K562 (cell line): ENCODE measurements around the gene IPPK. TPM values are rescaled to one million over a fixed set of nuclear protein-coding genes. Genes with fewer than 3 reads are reported as not detected.

Source experiments
- DACH1 ChIP-seq: fragments of 450-650 bp; IDR thresholded peaks from 2 replicates; pipeline ENCODE4 v1.6.1; 2018; ENCODE audit not compliant: partially characterized antibody
- DPF2 ChIP-seq: fragments of 450-650 bp; IDR thresholded peaks from 2 replicates; pipeline ENCODE4 v1.6.1; 2016
- ELF2 ChIP-seq: fragments of 250-450 bp; sonication (Bioruptor Pico); IDR thresholded peaks from 2 replicates; pipeline ENCODE4 v1.5.0; 2021; ENCODE audit warnings: mild to moderate bottlenecking
- ETV5 ChIP-seq: sonication (generic); formaldehyde crosslinking; IDR thresholded peaks from 2 replicates; pipeline ENCODE4 v1.4.0; 2020; ENCODE audit warnings: low read depth, mild to moderate bottlenecking, missing genetic modification reagents
- GATAD2A ChIP-seq: fragments of 450-650 bp; IDR thresholded peaks from 2 replicates; pipeline ENCODE4 v1.6.1; 2017
- HCFC1 ChIP-seq: IDR thresholded peaks from 2 replicates; pipeline ENCODE4 v1.6.1; 2012; ENCODE audit warnings: low read depth, low read length, improper control_type of control experiment
- HMG20A ChIP-seq: fragments of 450-650 bp; formaldehyde crosslinking; conservative IDR thresholded peaks from 2 replicates; pipeline ENCODE4 v1.4.0; 2020; ENCODE audit warnings: mild to moderate bottlenecking, mixed read lengths
- KHSRP ChIP-seq: fragments of 450-650 bp; IDR thresholded peaks from 2 replicates; pipeline ENCODE4 v1.6.1; 2017
- NR1H2 ChIP-seq: sonication (generic); formaldehyde crosslinking; IDR thresholded peaks from 2 replicates; pipeline ENCODE4 v1.4.0; 2020; ENCODE audit warnings: mild to moderate bottlenecking, missing genetic modification reagents
- PCBP1 ChIP-seq: fragments of 200-400 bp; formaldehyde crosslinking; IDR thresholded peaks from 2 replicates; pipeline ENCODE4 v1.6.1; 2018; ENCODE audit warnings: mild to moderate bottlenecking, low read depth, low read length; ENCODE audit not compliant: poor library complexity, severe bottlenecking
- PHB2 ChIP-seq: fragments of 450-650 bp; IDR thresholded peaks from 2 replicates; pipeline ENCODE4 v1.6.1; 2017; ENCODE audit warnings: low read depth
- SMAD1 ChIP-seq: fragments of 150-350 bp; IDR thresholded peaks from 2 replicates; pipeline ENCODE4 v1.6.1; 2014; ENCODE audit warnings: low read length, low read depth; ENCODE audit not compliant: partially characterized antibody
- SREBF2 ChIP-seq: sonication (generic); formaldehyde crosslinking; IDR thresholded peaks from 2 replicates; pipeline ENCODE4 v1.4.0; 2020; ENCODE audit warnings: mild to moderate bottlenecking, missing genetic modification reagents
- SRSF3 ChIP-seq: fragments of 200-400 bp; formaldehyde crosslinking; IDR thresholded peaks from 2 replicates; pipeline ENCODE4 v1.6.1; 2016; ENCODE audit warnings: mild to moderate bottlenecking, low read length, moderate library complexity; ENCODE audit not compliant: insufficient read depth
- SUPT5H ChIP-seq: fragments of 450-650 bp; IDR thresholded peaks from 2 replicates; pipeline ENCODE4 v1.6.1; 2016
- TAF7 ChIP-seq: fragments of 450-650 bp; IDR thresholded peaks from 2 replicates; pipeline ENCODE4 v1.6.1; 2016; ENCODE audit warnings: missing genetic modification characterization, missing compliant biosample characterization
- ZBED1 ChIP-seq: IDR thresholded peaks from 2 replicates; pipeline ENCODE4 v1.6.1; 2014
- ZFX ChIP-seq: sonication (generic); formaldehyde crosslinking; IDR thresholded peaks from 2 replicates; pipeline ENCODE4 v1.8.0; 2022; ENCODE audit warnings: mild to moderate bottlenecking, missing genetic modification reagents, moderate library complexity
- ZNF431 ChIP-seq: sonication (generic); formaldehyde crosslinking; IDR thresholded peaks from 2 replicates; pipeline ENCODE4 v1.8.0; 2022; ENCODE audit warnings: mild to moderate bottlenecking, missing genetic modification reagents
- ZNF57 ChIP-seq: fragments of 450-650 bp; formaldehyde crosslinking; IDR thresholded peaks from 2 replicates; pipeline ENCODE4 v1.4.0; 2020; ENCODE audit warnings: mild to moderate bottlenecking, moderate library complexity
- ZZZ3 ChIP-seq: fragments of 450-650 bp; IDR thresholded peaks from 2 replicates; pipeline ENCODE4 v1.6.1; 2016; ENCODE audit warnings: antibody characterized with exemption, mild to moderate bottlenecking, moderate library complexity
- polyA plus RNA-seq, 8 experiments: library from polyadenylated mRNA; depleted of rRNA in 4 of 8; stranded (reverse) in 5 of 8; unstranded in 3 of 8; fragments of >200 nt; fragmentation: Nextera tagmentation in 2 of 8; fragmentation: Illumina TruSeq in 1 of 8; extraction: Ambion mirVana in 2 of 8; extraction: Trizol in 1 of 8; gene quantifications; 2 replicates each; pipeline versions ENCODE4 v1.2.1 to v1.2.3, GENCODE V29; 2011 to 2014; ENCODE audit warnings: inconsistent platforms in 1 of 8, missing spikeins in 1 of 8
- total RNA-seq, 7 experiments: library from RNA; depleted of rRNA in 6 of 7; stranded (reverse); fragments of >200 nt in 6 of 7; fragmentation: Illumina TruSeq in 2 of 7; extraction: Trizol in 2 of 7; gene quantifications; 2 replicates each; pipeline versions ENCODE4 v1.2.1 to v1.2.3, GENCODE V29; 2011 to 2021; ENCODE audit warnings: low replicate concordance in 1 of 7
- TF ChIP-seq, protein P1 (sequence below): sonication (generic); formaldehyde crosslinking; IDR thresholded peaks from 2 replicates; pipeline ENCODE4 v1.8.1; 2023; ENCODE audit warnings: mild to moderate bottlenecking, missing genetic modification reagents
- TF ChIP-seq, protein P2 (sequence below): IDR thresholded peaks from 2 replicates; pipeline ENCODE4 v1.6.1; 2016; ENCODE audit warnings: missing genetic modification characterization, missing compliant biosample characterization
- TF ChIP-seq, protein P3 (sequence below), 3 experiments: fragments of 200-800 bp in 1 of 3; fragments of 250-450 bp in 1 of 3; fragments of 450-650 bp in 1 of 3; sonication (Bioruptor Pico) in 1 of 3; sonication (Bioruptor generic) in 1 of 3; formaldehyde crosslinking in 1 of 3; IDR thresholded peaks; 2 replicates each; pipeline versions ENCODE4 v1.6.1 to v1.8.0; 2016 to 2022; ENCODE audit warnings: mild to moderate bottlenecking in 2 of 3, missing genetic modification characterization in 2 of 3, missing compliant biosample characterization in 1 of 3, moderate library complexity in 1 of 3

IPPK gene
- total and polyA plus RNA-seq, 9 of the 15 experiments (the other 6 are each of a cell fraction or from before 2014, with no cell fraction given) = 3.1 to 22.2 (median 11.2) TPM

DNA sequence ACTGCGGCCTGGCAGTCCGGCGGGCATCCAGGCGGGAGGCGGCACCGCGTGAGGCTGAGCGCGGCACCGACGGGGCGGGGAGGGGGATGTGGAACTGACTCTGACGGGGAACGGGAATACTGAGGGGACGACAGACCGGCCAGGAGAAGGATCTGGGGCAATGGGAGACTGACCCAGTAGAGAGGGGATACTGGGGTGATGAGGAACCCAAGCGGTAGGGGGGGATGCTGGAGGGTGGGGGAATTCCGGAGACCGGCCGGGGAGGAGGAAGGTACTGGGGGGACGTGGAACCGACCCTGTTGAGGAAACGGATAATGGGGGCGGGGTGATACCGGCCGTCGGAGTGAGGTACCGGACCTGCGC is 423 bp downstream of the IPPK start (continued):
- TF ChIP-seq DPF2 (no peak), PCBP1 (no peak), SMAD1 (no peak), ETV5 (no peak), SRSF3 (no peak), ZFX (CRISPR knock-in tag) (peak; percentile 14; the same call in 1 of the 2 replicates), ELF2 (no peak), ZNF431 (CRISPR knock-in tag) (no peak), GATAD2A (no peak), ZNF57 (no peak), PHB2 (no peak), HMG20A (CRISPR knock-in tag) (no peak), HCFC1 (no peak), SUPT5H (0 out of 2 replicates have a peak, but pooled peaks have one; percentile 14), SREBF2 (CRISPR knock-in tag) (no peak), KHSRP (no peak), TAF7 (no peak), NR1H2 (no peak), ZBED1 (no peak), ZZZ3 (no peak), DACH1 (no peak)
- TF ChIP-seq, protein P1, sequence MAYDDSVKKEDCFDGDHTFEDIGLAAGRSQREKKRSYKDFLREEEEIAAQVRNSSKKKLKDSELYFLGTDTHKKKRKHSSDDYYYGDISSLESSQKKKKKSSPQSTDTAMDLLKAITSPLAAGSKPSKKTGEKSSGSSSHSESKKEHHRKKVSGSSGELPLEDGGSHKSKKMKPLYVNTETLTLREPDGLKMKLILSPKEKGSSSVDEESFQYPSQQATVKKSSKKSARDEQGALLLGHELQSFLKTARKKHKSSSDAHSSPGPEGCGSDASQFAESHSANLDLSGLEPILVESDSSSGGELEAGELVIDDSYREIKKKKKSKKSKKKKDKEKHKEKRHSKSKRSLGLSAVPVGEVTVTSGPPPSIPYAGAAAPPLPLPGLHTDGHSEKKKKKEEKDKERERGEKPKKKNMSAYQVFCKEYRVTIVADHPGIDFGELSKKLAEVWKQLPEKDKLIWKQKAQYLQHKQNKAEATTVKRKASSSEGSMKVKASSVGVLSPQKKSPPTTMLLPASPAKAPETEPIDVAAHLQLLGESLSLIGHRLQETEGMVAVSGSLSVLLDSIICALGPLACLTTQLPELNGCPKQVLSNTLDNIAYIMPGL (CRISPR knock-in tag) = 0 out of 2 replicates have a peak, but pooled peaks have one; percentile 35
- TF ChIP-seq, protein P2, sequence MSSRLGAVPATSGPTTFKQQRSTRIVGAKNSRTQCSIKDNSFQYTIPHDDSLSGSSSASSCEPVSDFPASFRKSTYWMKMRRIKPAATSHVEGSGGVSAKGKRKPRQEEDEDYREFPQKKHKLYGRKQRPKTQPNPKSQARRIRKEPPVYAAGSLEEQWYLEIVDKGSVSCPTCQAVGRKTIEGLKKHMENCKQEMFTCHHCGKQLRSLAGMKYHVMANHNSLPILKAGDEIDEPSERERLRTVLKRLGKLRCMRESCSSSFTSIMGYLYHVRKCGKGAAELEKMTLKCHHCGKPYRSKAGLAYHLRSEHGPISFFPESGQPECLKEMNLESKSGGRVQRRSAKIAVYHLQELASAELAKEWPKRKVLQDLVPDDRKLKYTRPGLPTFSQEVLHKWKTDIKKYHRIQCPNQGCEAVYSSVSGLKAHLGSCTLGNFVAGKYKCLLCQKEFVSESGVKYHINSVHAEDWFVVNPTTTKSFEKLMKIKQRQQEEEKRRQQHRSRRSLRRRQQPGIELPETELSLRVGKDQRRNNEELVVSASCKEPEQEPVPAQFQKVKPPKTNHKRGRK (tag) = no peak
- TF ChIP-seq, protein P3, sequence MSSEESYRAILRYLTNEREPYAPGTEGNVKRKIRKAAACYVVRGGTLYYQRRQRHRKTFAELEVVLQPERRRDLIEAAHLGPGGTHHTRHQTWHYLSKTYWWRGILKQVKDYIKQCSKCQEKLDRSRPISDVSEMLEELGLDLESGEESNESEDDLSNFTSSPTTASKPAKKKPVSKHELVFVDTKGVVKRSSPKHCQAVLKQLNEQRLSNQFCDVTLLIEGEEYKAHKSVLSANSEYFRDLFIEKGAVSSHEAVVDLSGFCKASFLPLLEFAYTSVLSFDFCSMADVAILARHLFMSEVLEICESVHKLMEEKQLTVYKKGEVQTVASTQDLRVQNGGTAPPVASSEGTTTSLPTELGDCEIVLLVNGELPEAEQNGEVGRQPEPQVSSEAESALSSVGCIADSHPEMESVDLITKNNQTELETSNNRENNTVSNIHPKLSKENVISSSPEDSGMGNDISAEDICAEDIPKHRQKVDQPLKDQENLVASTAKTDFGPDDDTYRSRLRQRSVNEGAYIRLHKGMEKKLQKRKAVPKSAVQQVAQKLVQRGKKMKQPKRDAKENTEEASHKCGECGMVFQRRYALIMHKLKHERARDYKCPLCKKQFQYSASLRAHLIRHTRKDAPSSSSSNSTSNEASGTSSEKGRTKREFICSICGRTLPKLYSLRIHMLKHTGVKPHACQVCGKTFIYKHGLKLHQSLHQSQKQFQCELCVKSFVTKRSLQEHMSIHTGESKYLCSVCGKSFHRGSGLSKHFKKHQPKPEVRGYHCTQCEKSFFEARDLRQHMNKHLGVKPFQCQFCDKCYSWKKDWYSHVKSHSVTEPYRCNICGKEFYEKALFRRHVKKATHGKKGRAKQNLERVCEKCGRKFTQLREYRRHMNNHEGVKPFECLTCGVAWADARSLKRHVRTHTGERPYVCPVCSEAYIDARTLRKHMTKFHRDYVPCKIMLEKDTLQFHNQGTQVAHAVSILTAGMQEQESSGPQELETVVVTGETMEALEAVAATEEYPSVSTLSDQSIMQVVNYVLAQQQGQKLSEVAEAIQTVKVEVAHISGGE (CRISPR knock-in tag; IDR thresholded peaks at IDR 0.05) = no peak
